Renal pelvis (tissue), 4 donors: ENCODE measurements around the gene OR10A2. TPM values are rescaled to one million over a fixed set of nuclear protein-coding genes. Genes with fewer than 3 reads are reported as not detected.
"Not testable (repeated sequence)": the region's sequence is repeated elsewhere in the genome, so short reads cannot be mapped to it uniquely, and the experiment has no call there.

Source experiments
- DNase-seq: peaks from one replicate; pipeline ENCODE4 v3.0.0-alpha.2; 2013
- polyA plus RNA-seq, 3 donors: library from polyadenylated mRNA; unstranded; fragments of 120-200 nt; gene quantifications; one replicate each; pipeline ENCODE4 v1.2.1, GENCODE V29; 2013; ENCODE audit not compliant: insufficient read length in 3 of 3

Gene OR10A2
- polyA plus RNA-seq, 3 donors: 0.05 to 0.09 TPM; not detected in 1

DNA sequence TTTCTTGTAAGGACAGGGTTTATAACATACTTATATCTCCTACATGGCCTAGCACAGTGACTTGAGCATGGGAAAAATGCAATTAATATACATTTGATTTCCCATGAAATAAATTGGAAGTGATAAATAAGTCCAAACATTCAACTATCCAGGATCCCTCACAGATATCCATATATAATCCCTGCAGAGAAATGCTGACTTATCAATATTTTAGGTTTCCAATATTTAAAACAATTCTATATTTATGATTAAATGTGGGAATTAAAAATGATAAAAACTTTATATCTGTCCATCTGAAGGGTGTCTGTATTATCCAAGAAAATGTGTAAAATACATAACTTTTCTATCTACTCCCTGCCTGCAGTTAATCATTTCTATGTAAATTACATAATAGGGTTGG is 19.9 kb downstream of the OR10A2 start:
- no peak for DNase-seq

DNA sequence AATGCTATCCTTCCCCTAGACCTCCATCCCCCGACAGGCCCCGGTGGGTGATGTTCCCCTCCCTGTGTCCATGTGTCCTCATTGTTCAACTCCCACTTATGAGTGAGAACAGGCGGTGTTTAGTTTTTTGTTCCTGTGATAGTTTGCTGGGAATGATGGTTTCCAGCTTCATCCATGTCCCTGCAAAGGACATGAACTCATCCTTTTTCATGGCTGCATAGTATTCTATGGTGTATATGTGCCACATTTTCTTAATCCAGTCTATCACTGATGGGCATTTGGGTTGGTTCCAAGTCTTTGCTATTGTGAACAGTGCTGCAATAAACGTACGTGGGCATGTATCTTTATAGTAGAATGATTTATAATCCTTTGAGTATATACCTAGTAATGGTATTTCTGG is 24.9 kb downstream of the OR10A2 start:
- DNase-seq: not testable (repeated sequence)

DNA sequence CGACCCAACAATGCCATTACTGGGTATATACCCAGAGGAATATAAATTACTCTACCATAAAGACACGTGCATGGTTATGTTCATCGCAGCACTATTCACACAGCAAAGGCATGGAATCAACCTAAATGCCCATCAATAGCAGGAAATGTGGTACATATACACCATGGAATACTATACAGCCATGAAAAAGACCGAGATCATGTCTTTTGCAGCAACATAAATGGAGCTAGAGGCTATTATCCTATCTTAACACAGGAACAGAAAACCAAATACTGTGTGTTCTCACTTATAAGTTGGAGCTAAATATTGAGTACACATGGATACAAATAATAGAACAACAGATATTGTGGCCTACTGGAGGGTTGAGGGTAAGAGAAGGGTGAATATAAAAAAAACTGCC is 26.0 kb downstream of the OR10A2 start:
- DNase-seq: no peak

DNA sequence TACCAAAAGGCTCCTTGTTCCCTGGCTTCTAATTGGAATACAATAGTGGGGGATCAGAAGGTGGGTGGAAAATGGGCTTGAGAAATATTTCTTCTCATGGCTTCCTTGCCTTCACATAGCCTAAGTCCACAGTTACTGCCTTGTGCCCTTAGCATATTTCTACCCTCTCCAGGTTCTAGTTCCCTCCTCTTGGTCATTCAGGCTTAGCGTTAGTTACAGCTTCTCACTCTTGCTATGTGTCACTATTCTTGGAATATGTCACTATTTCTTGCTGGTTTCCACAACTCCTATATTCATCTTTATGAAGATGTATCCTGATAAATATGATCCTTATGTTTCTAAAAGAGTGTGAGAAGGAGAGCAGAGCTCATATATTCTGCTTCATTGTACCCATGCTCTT is 27.0 kb downstream of the OR10A2 start:
- DNase-seq: no peak

DNA sequence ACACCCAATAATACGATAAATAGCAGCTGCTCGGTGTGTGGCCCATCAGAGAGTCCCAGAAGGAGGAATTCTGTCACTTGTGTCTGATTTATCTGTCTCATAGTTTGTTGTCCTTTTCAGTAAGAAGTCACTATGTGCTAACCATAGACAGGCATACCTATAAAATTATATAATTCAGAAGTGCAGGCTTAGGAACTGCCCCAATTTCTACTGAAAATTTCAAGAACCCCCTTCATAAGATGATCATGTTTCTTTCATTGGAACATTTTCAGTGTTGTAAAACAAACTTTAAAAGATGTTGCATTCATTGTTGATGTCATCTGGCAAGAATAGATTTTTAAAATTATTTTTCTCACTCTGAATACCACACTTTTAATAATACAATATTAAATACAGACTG is 29.5 kb downstream of the OR10A2 start, which contains the start of gene OR2D2:
OR2D2 (minus strand) TSS at position 101 of the 400 bp plus-strand sequence; CDS start at position 101, 0 bp downstream.
- DNase-seq: no peak

DNA sequence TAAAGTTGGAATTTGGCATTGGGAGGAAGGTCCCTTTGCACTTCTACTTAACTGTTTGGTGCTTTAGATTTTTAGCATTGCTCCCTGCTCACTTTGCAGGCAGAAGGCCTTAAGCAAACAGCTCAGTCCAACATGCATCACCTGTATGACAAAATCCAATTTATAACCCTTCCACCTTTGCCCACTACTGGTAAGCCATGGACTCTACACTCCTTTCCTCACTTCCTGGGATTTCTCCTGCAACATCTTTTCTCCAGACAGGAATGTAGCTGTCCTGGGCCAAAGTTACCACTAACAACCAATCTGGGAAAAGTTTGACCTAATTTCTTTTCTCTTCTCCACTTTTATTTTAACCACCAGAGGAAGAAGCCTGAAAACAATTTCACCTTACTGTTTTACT is 31.2 kb downstream of the OR10A2 start:
- no peak for DNase-seq

DNA sequence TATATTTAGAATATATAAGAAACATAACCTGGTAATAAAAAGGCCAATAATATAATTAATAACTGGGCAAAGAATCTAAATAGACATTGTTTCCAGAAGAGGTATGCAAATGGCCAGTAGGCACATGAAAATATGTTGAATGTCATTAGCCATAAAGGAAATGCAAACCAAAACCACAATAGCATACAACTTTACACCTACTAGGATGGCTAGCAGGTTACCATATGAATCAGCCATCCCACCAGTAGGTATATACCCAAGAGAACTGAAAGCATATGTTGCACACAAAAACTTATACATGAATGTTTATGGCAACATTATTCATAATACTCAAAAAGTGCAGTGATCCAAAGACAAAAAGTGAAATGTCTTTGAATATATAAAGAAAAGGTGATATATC is 32.2 kb downstream of the OR10A2 start:
- no peak for DNase-seq

DNA sequence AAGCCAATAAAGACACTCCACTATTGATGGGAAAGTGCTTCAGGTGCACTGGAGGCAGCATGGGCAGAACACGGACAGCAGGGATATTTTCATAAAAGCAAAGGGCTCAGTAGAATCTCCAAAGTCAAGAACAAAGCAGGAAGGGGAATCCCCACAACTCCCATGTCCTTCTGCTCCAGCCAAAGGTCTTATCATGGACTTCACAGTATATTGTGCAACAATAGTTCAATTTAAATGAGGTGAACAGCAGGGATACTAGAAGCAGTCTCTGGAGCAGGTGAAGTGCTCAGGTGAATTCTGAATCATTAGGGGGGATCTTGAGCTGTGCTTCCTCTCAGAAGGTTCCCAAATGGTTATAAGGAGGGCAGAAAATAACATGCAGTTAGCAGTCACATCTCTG is 36.1 kb downstream of the OR10A2 start:
- DNase-seq: no peak

DNA sequence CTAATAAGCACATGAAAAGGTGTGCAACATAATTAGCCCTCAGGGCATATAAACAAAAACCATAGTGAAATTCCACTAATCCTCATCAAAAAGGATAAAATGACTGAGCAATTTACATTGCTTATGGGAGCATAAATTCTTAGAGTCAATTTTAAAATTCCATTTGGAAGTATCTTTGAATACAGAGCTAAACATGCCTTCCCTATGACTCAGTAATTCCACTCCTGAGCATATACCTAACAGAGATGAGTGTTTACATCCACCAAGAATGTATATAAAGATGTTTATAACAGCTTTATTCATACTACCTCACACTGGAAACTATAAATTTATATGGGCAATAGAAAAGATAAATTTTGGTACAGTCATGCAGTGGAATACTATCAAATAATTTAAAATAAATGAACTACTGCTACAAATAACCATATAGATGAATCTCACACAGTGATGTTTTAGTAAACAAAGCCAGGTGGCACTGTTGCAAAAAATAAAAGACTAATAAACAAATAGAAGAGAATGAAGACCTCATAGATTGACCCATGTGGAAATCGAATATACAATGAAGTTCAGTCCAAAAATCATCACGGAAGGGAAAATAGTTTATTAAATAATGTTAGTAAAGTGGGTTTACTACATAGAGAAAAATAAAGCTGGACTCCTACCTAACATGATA is 37.6 kb downstream of the OR10A2 start:
- DNase-seq: no peak

DNA sequence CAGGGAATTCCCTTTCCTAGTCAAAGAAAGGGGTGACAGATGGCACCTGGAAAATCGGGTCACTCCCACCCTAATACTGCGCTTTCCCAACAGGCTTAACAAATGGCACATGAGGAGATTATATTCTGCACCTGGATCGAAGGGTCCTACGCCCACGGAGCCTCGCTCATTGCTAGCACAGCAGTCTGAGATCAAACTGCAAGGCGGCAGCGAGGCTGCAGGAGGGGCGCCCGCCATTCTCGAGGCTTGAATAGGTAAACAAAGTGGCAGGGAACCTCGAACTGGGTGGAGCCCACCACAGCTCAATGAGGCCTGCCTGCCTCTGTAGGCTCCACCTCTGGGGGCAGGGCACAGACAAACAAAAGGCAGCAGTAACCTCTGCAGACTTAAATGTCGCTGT is 41.9 kb downstream of the OR10A2 start:
- DNase-seq: not testable (repeated sequence)

DNA sequence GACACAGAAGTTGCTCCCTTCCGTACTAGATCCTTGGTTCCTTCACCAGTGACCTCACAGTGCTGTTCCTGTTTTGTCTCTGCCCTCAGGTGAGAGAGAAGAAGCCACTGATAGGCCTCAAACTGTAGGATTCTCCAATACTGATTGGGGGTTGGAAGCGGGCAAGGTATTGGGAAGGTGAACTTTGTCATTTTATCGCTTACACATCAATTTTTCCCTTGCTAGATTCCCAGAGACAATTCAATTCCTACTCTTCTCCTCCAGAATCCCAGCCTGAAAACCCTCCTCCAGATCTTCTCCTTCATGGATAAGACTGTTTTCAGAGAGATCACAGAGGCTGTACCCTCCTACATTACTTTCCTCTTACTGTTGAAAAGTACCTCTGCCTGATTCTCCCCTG is 48.5 kb downstream of the OR10A2 start:
- no peak for DNase-seq

DNA sequence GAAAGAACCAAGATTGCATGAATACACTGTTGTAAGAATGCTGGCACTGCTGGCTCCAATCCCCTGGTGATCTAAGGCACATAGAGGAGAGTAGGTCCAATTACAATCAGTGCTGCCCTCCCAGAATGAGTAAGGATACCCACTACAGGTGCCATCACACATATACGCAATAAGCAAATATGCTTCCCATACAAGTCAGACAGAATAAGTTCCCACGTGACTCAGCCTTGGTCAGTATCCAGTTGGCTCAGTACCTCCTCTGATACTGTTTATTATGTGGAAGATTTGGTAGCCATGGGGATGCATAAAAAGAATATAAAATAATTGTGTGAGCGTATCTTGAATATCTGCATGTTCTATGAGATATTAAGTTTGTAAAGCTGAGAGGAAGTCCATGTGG is 49.1 kb downstream of the OR10A2 start:
- DNase-seq: no peak

DNA sequence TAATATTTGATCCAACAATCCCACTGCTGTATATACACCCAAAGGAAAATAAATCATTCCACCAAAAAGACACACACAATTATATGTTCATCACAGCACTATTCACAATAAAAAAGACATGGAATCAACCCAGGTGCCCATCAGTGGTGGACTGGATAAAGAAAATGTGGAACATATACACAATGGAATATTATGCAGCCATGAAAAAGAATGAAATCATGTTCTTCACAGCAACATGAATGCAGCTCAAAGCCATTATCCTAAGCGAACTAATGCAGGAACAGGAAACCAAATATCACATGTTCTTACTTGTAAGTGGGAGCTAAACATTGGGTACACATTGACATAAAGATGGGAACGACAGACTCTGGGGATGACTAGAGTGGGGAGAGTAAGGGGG is 56.8 kb downstream of the OR10A2 start:
- no peak for DNase-seq

DNA sequence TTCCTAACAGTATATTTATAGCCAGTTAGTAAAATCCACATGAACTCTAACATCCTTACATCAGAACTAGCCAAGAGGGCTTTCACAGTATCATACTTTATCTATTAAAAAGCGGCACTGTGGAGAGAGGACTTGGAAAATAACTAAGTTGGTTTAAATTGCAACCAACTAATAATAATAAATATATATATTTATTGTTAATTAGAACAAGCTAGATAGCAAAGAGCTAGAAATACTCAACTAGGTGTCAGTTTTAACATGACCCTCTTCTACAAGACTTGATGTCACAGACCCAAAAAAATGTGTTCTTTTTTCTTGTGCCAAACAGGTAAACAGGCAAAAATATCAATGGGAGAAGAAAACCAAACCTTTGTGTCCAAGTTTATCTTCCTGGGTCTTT is 57.8 kb downstream of the OR10A2 start, which contains the start of gene OR2D3:
OR2D3 (plus strand) TSS at position 301 of the 400 bp plus-strand sequence; CDS start at position 301, 0 bp downstream.
- no peak for DNase-seq

Other genes starting within 250 kb of the OR10A2 start
- gene TPP1, start 243.6 kb upstream of the OR10A2 start, polyA plus RNA-seq: 100 to 1,000 TPM; 112 to 123 (median 120) TPM
- gene DCHS1, start 207.2 kb upstream of the OR10A2 start, polyA plus RNA-seq: 10 to 100 TPM; 30.7 to 41.7 (median 40.5) TPM
- gene MRPL17, start 179.7 kb upstream of the OR10A2 start, polyA plus RNA-seq: 10 to 100 TPM; 68.0 to 88.5 (median 79.3) TPM
- under 1 TPM in 2 of 3 donors, not detected in 1; 0.07 to 0.08 TPM for gene OR2AG2, start 91.1 kb upstream of the OR10A2 start, polyA plus RNA-seq
- under 1 TPM in 2 of 3 donors, not detected in 1; 0.01 to 0.09 TPM for gene OR2AG1, start 80.0 kb upstream of the OR10A2 start, polyA plus RNA-seq
- not detected for gene OR6A2, start 63.4 kb upstream of the OR10A2 start, polyA plus RNA-seq
- not detected for gene OR10A5, start 17.4 kb upstream of the OR10A2 start, polyA plus RNA-seq
- not detected for gene OR10A4, start 13.6 kb downstream of the OR10A2 start, polyA plus RNA-seq
- not detected for gene OR2D2, start 29.4 kb downstream of the OR10A2 start, polyA plus RNA-seq
- not detected for gene OR2D3, start 57.9 kb downstream of the OR10A2 start, polyA plus RNA-seq
- gene ZNF215, start 63.4 kb downstream of the OR10A2 start, polyA plus RNA-seq: 1 to 10 TPM; 2.9 to 4.4 (median 3.0) TPM
- 10 to 100 TPM; 11.5 to 12.6 (median 11.9) TPM for gene ZNF214, start 157.3 kb downstream of the OR10A2 start, polyA plus RNA-seq
- gene NLRP14, start 157.4 kb downstream of the OR10A2 start, polyA plus RNA-seq: under 1 TPM; 0.56 to 0.99 (median 0.77) TPM
- gene RBMXL2, start 225.9 kb downstream of the OR10A2 start, polyA plus RNA-seq: under 1 TPM; 0.07 to 0.24 (median 0.12) TPM